GM21576 (cell line): ENCODE results near the gene HK1.

Source experiments
- ATAC-seq: cut with Tn5 transposase; IDR thresholded peaks from one replicate; pipeline ENCODE4 v1.9.1; 2021; ENCODE audit warnings: mild to moderate bottlenecking, moderate library complexity; ENCODE audit not compliant: unreplicated experiment

HK1 gene

GRCh38 chr10:69372126-69372980, 94.1 kb downstream of the HK1 start:
- no peak for ATAC-seq

- ATAC-seq, result no peak
Measured at GRCh38 chr10:69374242-69374641, 95.9 kb downstream of the HK1 start.

GRCh38 chr10:69374931-69375306, 96.6 kb downstream of the HK1 start:
- no peak for ATAC-seq

- ATAC-seq, result no peak
Measured at GRCh38 chr10:69375307-69376151, 97.2 kb downstream of the HK1 start.

GRCh38 chr10:69376662-69377061, 98.4 kb downstream of the HK1 start:
- ATAC-seq, result no peak

- no peak for ATAC-seq
Measured at GRCh38 chr10:69377191-69377590, 98.9 kb downstream of the HK1 start.

GRCh38 chr10:69377933-69378332, 99.6 kb downstream of the HK1 start:
- no peak for ATAC-seq

- no peak for ATAC-seq
Measured at GRCh38 chr10:69379800-69380199, 101.5 kb downstream of the HK1 start.

GRCh38 chr10:69382382-69383117, 104.3 kb downstream of the HK1 start:
- no peak for ATAC-seq

GRCh38 chr10:69383558-69383957, 105.3 kb downstream of the HK1 start:
- no peak for ATAC-seq

- no peak for ATAC-seq
Measured at GRCh38 chr10:69384320-69384719, 106.0 kb downstream of the HK1 start.

- ATAC-seq, result no peak
Measured at GRCh38 chr10:69385454-69386350, 107.4 kb downstream of the HK1 start.

- ATAC-seq, result no peak
Measured at GRCh38 chr10:69387500-69387899, 109.2 kb downstream of the HK1 start.

GRCh38 chr10:69388488-69388887, 110.2 kb downstream of the HK1 start:
- no peak for ATAC-seq

GRCh38 chr10:69389827-69390490, 111.7 kb downstream of the HK1 start:
- no peak for ATAC-seq

GRCh38 chr10:69391158-69391557, 112.9 kb downstream of the HK1 start:
- ATAC-seq, result no peak

GRCh38 chr10:69392481-69393000, 114.2 kb downstream of the HK1 start:
- ATAC-seq, result peak; percentile 85

GRCh38 chr10:69394020-69394419, 115.7 kb downstream of the HK1 start:
- ATAC-seq, result no peak

GRCh38 chr10:69397972-69398371, 119.7 kb downstream of the HK1 start:
- no peak for ATAC-seq

GRCh38 chr10:69398466-69398865, 120.2 kb downstream of the HK1 start:
- no peak for ATAC-seq
